HUES6 (cell line): ENCODE results near the gene HOXC9.

Experiments
- H3K27ac ChIP-seq: 2 replicates; pipeline ENCODE4 v1.7.0; 2013; ENCODE audit warnings: low read depth, mild to moderate bottlenecking, low read length, inconsistent platforms
- H3K27me3 ChIP-seq: 2 replicates; pipeline ENCODE4 v1.6.1; 2013; ENCODE audit warnings: low read length; ENCODE audit not compliant: control insufficient read depth, insufficient read depth
- H3K36me3 ChIP-seq: 2 replicates; pipeline ENCODE4 v1.6.1; 2013; ENCODE audit warnings: low read length; ENCODE audit not compliant: control insufficient read depth, insufficient read depth
- H3K4me1 ChIP-seq: 2 replicates; pipeline ENCODE4 v1.6.1; 2013; ENCODE audit warnings: low read length; ENCODE audit not compliant: control insufficient read depth, insufficient read depth
- H3K4me3 ChIP-seq: 2 replicates; pipeline ENCODE4 v1.5.1; 2013; ENCODE audit warnings: low read depth, low read length
- H3K9ac ChIP-seq: one replicate; pipeline ENCODE4 v1.6.1; 2013; ENCODE audit warnings: mild to moderate bottlenecking, low read length
- H3K9me3 ChIP-seq: 2 replicates; pipeline ENCODE4 v1.6.1; 2013; ENCODE audit warnings: low read depth, low read length; ENCODE audit not compliant: control insufficient read depth, insufficient read depth

The HOXC9 gene

DNA sequence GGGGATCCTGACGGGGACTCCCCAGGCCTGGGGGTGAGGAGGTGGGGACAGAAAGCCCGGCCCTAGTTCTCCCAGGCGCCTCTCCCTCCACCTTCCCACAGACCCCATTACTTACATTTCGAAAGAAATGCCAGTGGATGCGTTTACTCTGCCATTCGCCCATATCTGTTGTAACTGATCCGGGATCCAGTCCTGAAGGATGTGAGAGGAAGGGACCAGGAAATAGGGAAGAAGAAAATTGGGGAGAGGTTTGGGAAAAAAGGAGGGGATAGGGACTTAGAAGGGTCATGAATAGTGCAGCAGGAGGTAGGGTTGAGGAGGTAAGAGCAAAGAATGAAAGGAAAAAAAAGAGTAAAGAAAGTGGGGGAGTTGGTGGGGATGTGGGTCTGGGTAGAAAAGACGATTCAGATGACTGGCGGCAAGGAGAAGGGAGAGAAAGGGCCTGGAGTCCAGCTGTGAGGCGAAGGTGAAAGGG, 44.1 kb upstream of the HOXC9 start:
- Histone ChIP-seq H3K9me3 (no peaks in the 10 kb centered on the region), H3K27ac (no peak overlapping the region), H3K27me3 (peaks cover 100% of the 10 kb centered on the region), H3K4me1 (no peaks in the 10 kb centered on the region; the same call in 1 of the 2 replicates), H3K36me3 (no peaks in the 10 kb centered on the region), H3K4me3 (no peak overlapping the region), H3K9ac (no peak overlapping the region)

GRCh38 chr12:53956251-53956887, 43.6 kb upstream of the HOXC9 start:
- peaks cover 100% of the 10 kb centered on the region for H3K27me3 ChIP-seq
- H3K4me1 ChIP-seq = no peaks in the 10 kb centered on the region; the same call in 1 of the 2 replicates
- no peaks in the 10 kb centered on the region for H3K36me3 ChIP-seq
- no peaks in the 10 kb centered on the region for H3K9me3 ChIP-seq
- no peak overlapping the region for H3K4me3 ChIP-seq
- H3K9ac ChIP-seq = no peak overlapping the region
- no peak overlapping the region for H3K27ac ChIP-seq

GRCh38 chr12:53956914-53957536, 42.9 kb upstream of the HOXC9 start:
- Histone ChIP-seq H3K36me3 (no peaks in the 10 kb centered on the region), H3K9ac (no peak overlapping the region), H3K27ac (no peak overlapping the region), H3K27me3 (peaks cover 100% of the 10 kb centered on the region), H3K4me3 (no peak overlapping the region), H3K4me1 (no peaks in the 10 kb centered on the region; the same call in 1 of the 2 replicates), H3K9me3 (no peaks in the 10 kb centered on the region)

- Histone ChIP-seq H3K27ac (no peak overlapping the region), H3K27me3 (peaks cover 100% of the 10 kb centered on the region), H3K9me3 (no peaks in the 10 kb centered on the region), H3K4me3 (no peak overlapping the region), H3K4me1 (no peaks in the 10 kb centered on the region; the same call in 1 of the 2 replicates), H3K9ac (no peak overlapping the region), H3K36me3 (no peaks in the 10 kb centered on the region)
Observed at GRCh38 chr12:53958128-53958527, 41.8 kb upstream of the HOXC9 start.

DNA sequence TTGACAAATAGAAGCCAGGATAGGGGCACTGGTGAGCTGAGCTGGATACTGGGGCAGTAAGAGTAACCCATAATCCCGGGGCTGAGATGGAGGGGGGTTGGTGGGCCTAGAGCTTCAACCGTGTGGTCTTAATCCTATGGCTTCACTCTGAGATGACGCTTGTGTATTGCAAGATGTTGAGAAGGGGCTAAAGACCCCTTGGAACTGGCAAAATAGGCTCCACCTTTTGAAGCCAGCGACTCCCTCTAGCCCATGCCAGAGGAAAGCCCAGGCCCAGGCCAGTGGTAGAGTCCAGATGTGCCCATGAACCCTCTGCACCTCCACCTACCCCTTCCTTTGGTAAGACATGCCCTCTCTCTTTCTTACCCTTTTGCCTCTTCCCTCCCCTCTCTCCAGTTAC, 40.6 kb upstream of the HOXC9 start:
- no peak overlapping the region for H3K4me3 ChIP-seq
- H3K4me1 ChIP-seq = no peaks in the 10 kb centered on the region
- no peaks in the 10 kb centered on the region for H3K9me3 ChIP-seq
- no peaks in the 10 kb centered on the region for H3K36me3 ChIP-seq
- no peak overlapping the region for H3K9ac ChIP-seq
- no peak overlapping the region for H3K27ac ChIP-seq
- H3K27me3 ChIP-seq = peaks cover 100% of the 10 kb centered on the region

- H3K36me3 ChIP-seq = no peaks in the 10 kb centered on the region
- H3K4me1 ChIP-seq = no peaks in the 10 kb centered on the region
- no peaks in the 10 kb centered on the region for H3K9me3 ChIP-seq
- no peak overlapping the region for H3K9ac ChIP-seq
- peaks cover 100% of the 10 kb centered on the region for H3K27me3 ChIP-seq
- no peak overlapping the region for H3K27ac ChIP-seq
- no peak overlapping the region for H3K4me3 ChIP-seq
Observed at GRCh38 chr12:53960187-53961024, 39.6 kb upstream of the HOXC9 start.

DNA sequence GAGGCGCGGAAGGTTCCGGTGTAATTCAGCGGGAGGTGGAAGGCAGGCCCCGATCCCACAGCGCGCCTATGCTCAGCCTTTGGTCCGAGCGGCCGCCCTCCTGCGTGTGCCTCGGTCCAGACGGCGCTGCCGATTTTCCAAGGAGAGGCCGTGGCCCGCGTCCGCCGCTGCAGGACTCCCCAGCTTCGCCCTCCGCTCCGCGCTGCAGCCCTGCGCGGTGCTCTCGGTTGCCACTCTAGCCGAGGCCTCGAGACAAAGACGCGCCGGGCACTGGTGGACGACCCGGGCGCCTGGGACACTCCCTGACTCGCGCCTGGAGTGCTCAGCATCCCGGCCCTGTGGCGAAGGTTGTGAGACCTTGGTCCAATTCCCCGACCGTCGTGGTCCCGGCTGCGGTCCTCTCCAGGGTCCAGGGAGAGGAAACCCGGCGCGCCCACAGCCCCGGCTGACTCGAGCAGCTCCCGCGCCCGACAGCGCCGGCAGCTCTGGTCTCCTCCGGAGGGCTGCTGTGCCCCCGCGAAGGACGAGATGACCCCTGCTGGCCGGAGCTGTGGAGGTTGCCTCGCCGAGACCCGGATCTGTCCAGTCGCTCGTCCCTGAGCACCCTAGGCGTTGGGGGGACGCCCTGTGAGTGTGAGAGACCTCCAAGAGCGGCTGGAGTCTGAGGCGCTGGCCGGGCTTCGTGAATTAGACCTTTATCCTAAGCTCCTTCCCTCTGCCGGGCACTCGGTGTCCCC, 38.8 kb upstream of the HOXC9 start:
- H3K4me3 ChIP-seq = 0 out of 2 replicates have a peak overlapping the region, but pooled peaks have one; percentile 20
- peaks cover 100% of the 10 kb centered on the region for H3K27me3 ChIP-seq
- no peaks in the 10 kb centered on the region for H3K4me1 ChIP-seq
- no peaks in the 10 kb centered on the region for H3K36me3 ChIP-seq
- no peak overlapping the region for H3K9ac ChIP-seq
- H3K9me3 ChIP-seq = no peaks in the 10 kb centered on the region
- H3K27ac ChIP-seq = no peak overlapping the region

- Histone ChIP-seq H3K4me3 (no peak overlapping the region), H3K9ac (no peak overlapping the region), H3K9me3 (no peaks in the 10 kb centered on the region), H3K27ac (no peak overlapping the region), H3K4me1 (0 out of 2 replicates have a peak, but pooled peaks cover 3% of the 10 kb centered on the region), H3K36me3 (no peaks in the 10 kb centered on the region), H3K27me3 (peaks cover 100% of the 10 kb centered on the region)
Observed at GRCh38 chr12:53963005-53963404, 37.0 kb upstream of the HOXC9 start.

DNA sequence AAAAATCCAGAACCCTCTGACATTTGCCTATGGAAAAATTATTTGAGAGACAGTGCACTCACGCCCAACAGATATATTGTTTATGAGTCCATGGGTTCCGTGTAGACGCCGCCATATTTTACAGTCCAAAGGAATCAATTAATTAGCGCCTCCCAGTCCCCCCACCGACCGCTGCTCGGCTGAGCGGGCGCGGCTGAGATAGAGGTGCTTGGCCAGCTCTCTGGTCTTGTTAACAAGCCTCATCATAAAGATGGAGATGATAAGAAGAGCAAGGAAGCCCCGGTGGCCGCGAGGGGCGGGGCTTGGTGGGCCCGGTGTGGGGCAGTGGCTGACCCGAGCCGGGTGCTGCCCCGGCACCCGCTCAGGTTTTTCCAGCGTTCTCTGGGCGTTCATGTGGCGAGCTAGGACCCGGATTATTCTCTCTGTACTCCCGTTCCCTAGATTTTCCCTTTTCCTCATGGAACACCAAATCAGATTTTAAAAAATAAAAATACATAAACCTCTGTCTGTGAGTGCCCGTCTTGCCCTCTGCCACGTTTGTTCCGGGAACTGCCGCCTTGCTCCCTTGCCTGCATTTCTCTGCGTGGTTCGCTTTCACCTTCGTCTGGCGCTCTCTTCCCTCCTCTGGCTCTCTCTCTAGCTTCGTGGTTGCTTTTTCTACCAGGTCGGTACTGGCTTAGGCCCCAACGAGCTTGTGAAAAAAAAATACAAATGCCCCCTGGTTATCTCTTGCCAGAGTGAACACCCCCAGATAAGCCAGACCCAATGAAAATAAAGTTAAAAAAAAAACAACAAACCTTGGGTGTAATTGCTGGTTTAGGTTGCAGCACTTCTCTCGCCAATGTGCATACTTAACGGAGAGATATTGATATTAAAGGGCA, 36.3 kb upstream of the HOXC9 start:
- no peaks in the 10 kb centered on the region for H3K36me3 ChIP-seq
- H3K9ac ChIP-seq = no peak overlapping the region
- no peak overlapping the region for H3K27ac ChIP-seq
- H3K4me3 ChIP-seq = no peak overlapping the region
- 0 out of 2 replicates have a peak, but pooled peaks cover 3% of the 10 kb centered on the region for H3K4me1 ChIP-seq
- H3K9me3 ChIP-seq = no peaks in the 10 kb centered on the region
- H3K27me3 ChIP-seq = peaks cover 100% of the 10 kb centered on the region

DNA sequence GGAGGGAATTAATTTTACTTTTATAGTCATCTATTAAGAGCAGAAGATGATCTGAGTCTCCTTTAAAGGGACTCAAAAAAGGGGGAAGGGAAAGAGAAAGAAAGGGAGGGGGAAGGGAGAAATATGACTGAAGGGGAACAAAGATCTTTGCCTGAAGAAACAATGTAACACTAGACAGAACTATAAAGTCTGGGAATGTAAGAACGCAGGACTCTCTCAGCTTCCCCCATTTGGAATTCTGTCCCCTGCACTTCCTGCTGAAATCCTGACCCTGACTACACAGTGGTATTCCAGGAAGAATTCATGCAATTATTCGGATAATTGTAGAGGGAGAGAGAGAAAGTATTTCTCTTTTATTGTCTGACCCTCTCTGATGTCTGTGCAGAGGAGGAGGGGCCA, 35.6 kb upstream of the HOXC9 start:
- Histone ChIP-seq H3K9me3 (no peaks in the 10 kb centered on the region), H3K9ac (no peak overlapping the region), H3K27me3 (peaks cover 100% of the 10 kb centered on the region), H3K4me1 (0 out of 2 replicates have a peak, but pooled peaks cover 3% of the 10 kb centered on the region), H3K4me3 (no peak overlapping the region), H3K36me3 (no peaks in the 10 kb centered on the region), H3K27ac (no peak overlapping the region)
